Measurements from ENCODE around the gene GALNT2.

GALNT2 gene

DNA sequence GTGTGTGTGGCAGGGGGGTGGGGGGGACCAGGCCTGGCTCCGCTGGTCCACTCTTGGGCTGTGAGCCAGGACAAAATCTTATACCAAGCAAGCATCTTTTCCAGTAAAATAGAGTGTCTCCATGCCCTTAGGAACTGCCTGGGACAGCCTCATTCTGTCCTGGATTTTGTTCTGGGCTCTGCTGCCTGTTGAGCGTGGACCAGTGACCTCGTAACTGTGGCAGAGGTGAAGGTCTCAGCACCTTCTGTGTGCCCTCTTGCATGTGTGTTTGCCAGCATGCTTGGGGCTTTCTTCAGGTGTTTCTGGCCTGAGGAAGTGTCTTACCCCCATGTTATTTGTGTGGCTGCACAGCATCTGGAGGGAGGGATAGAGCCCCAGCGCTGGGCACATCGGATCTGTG is 45.7 kb downstream of the GALNT2 start:
- DNase-seq (ENCODE audit: low spot score): no peak

DNA sequence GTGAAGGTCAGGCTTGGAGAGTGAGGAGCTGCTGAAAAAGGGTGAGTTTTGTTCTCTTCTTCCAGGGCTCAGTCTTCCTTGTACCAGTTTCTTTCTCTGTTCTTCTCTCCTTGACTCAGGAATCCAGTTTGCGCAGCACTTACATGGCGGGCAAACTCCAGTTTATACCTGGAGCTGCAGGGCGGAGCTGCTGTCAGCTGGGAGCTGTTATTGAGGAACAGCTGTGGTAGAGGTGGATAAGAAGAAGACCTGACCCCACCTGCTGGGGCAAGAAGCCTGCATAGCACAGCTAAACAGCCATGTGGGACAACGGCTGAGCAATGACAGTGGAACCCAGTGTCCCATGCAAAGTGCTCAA is 46.2 kb downstream of the GALNT2 start:
- no peak for DNase-seq (ENCODE audit: low spot score)

DNA sequence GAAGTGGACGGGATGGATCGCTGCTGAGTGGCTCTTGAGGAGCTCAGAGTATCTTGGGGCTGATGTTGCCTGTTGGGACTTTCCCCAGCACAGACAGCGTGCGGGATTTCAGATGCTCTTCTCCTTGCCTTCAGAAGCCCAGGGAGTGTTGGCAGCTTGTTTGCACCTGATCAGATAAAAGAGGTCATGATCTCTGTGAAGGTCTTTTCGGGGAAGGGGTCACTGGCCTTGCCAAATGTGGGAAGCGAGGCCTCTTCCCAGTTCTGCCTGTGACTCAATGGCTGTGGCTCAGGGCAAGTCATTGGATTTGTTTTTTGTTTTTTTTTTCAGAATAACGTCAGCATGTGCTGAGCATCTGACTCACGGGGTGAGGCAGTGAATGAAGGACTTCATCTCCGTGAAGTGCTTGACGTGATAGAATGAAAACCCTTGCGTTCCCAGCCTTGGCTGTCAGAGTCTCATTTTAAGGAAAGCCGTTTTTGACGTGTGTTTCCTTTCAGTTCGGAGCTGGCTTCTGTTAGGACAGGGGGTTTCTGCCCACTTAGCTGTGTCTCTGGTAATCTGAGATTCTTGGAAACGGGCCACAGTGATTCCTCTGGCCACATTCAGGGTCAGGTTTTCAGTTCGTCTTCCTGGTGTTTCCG is 46.7 kb downstream of the GALNT2 start:
- DNase-seq (ENCODE audit: low spot score): peak; percentile 30

DNA sequence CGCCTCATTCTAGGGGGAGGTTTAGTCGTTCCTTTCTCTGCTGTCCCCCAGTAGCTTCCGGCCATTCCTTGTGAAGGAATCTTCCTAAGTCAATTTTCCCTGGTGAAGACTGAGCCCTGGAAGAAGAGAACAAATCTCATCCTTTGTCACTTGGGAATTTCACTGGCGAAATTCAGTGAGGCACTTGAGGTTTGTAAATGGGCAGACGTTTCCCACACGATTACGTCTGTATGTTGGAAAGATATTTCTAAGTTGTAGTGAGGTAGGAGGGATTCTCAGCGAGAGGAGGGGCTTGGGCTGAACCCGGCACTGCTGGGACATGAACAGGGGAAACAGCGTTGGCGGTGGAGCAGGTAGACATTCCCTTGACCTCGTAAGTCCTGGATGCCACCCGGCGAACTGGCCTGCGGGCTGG is 47.2 kb downstream of the GALNT2 start:
- DNase-seq (ENCODE audit: low spot score): no peak

DNA sequence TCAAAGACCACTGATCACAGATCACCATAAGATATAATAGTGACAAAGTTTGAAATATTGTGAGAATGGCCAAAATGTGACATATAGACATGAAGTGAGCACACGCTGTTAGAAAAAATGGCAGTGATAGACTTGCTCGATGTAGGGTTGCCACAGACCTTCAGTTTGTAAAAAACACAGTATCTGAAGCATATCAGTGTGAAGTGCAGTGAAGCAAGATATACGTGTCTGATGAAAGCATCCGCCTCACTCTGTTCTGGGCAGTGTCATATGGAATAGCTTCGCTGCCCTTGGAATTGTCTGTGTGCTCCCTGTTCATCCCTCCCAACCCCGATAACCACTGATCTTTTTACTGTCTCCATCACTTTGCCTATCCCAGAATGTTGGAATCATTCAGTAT is 50.7 kb downstream of the GALNT2 start:
- DNase-seq (ENCODE audit: low spot score): no peak

DNA sequence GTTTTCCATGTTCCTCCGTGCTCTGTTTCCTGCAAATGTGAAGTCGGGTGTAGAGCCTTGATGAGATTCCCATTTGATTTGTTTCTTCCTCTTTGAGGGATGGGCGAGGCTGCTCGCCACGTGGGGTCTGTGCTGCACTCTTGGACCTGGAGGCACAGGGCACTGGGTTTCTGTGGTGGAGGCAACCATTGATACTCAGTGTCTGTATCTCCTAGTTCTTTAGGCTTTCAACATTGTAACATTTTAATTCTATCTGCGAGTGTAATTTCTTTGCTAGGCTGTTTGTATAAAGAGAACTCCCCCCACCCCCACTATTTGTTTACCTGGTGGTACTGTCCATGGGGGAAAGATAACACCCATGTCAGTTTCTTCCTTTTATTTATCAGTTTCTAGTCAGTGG is 52.3 kb downstream of the GALNT2 start:
- DNase-seq (ENCODE audit: low spot score): no peak

DNA sequence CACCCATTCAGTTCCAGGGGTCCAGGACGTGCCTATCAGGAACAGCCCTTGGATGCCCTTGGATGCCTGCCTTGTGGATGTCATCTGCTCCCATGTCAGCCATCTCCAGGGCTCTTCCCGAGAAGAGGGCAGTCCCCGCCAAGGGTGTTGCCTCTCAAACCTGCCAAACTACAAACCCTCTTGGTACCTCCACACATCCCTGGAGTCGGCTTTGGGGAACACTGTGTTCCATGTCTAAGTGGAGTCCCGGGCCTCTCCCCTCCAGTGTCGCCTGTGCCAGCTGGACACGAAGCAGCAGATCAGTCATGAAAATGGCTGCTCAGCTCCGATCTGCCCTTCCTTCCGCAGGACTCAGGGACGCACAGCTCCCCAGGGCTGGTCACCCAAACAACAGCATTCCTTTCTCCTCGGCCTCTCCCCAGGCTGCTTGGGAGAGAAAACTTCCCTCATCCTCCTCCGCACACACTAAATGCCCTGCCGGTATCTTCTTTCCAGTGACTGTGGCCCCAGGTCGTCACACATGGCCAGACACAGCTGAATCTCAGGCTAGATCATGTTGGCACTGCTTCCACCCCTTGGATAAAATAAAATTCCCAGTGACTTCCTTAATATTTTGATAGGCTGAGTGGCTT is 53.4 kb downstream of the GALNT2 start:
- DNase-seq (ENCODE audit: low spot score): no peak

DNA sequence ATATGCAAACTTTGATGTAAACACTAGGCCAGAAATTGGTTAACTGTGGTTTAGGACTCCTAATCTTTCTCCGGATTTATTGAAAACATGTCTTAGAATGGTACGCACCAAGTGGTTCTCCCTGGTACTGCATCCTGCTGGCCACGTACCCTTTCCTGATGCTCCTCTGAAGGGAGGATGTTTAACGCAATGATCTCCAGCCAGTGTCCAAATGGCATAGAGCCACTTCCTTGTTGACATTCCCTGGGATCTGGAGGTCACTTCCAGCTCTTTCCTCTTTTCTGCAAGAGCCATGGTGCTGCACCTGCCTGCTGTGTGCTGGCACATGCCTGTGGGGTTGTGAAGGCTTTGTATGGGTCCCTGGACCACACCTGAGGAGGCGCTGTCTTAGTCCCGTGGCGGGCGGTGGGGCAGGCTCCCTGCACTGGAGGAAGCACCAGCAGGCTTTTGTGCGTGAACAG is 53.9 kb downstream of the GALNT2 start:
- DNase-seq (ENCODE audit: low spot score): no peak

DNA sequence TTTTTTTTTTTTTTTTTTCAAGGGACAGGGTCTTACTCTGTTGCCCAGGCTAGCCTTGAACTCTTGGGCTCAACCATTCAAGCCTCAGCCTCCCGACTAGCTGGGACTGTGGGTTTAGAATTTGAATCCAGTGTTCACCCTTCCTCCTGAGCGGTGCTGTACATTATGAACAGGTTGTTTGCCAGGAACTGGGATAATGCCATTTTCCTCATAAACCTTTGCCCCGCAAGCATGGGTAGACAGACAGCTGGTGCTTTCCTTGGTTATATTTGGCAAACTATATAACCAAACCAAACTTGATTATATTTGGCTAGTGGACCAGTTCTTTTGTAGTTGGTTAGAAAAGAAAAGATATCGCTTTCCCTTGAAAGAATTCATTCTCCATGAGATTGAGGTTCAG is 54.9 kb downstream of the GALNT2 start:
- DNase-seq (ENCODE audit: low spot score): no peak

DNA sequence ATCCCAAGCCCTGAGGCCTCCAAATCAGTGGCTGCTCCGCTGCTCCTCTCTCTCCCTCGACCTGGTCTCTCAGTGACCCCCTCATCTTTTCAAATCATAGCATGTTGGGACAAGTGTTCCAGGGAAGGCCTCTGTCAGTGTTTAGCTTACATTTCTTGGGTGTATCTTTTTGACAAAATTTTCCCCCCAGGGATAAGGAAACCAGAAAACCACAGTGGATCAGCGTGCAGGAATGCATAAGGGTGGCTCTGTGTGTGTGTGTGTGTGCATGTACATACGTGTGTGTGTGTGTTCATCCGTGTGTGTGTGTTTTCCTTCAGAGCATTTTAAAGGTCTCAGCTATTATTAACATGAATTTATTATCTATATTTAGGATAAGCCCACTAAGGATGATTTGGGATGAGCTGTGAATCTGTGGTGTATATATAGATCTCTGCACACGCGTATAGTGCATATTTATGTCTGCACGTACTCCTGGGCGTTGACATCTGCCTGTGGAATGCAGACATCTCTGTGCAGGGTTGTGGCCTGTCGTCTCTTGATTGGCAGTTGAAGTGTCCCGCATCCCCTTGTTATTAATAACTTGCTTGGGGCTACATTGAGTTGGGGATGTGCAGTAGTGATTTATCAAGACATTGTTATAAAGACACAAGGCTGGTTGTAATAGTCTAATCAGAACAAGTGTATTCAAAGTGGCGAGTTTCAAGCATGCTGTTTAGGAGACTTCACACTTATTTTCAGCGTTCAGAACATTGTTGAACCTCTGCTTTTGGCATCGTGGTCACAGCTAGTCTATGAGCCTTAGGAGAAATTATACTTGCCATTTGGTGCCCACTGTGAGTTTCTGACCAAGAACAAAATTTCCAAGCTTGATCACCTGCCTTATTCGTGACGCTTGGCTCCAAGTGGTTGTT is 55.6 kb downstream of the GALNT2 start:
- DNase-seq (ENCODE audit: low spot score): no peak

DNA sequence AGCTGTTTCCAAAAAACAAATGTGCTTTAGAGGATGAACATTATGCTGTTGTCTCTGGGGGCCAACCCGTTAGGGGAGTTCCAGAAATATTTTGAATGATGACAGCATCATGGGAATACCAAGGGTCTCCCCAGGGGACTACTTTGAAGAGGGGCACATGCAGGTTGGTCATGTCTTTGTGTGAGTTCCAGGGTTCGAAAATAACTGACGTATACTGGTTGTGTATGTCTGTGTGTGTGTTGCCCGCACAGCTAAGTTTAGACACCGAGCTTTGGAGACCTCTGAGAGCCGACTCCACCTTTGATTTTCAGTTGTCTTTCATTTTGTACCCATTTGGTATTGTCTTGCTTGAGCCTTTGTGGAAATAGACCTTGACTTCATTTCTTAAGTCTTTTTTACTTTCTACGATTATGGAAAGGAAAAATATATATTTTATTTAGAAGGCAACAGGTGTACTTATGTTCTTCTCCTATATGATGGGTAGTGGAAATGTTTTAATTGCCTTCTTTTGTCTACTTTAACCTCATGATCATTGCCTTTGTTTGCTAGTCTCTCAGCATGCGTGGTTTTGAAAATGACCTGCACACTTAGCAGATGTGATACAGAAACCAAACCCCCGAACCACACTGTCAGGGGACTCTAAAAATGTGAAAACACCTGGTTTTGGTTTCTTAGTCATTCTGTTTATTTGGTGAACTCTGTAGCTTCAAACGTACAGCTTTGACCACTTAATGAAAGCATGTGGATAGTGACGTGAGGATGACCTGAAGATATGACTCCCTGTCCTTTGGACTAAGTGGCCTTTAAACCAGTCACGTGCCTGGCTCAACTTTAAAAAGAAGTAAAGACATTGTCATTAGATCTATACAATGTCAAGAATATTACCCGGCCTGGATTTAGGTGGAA is 56.5 kb downstream of the GALNT2 start:
- DNase-seq (ENCODE audit: low spot score): no peak

DNA sequence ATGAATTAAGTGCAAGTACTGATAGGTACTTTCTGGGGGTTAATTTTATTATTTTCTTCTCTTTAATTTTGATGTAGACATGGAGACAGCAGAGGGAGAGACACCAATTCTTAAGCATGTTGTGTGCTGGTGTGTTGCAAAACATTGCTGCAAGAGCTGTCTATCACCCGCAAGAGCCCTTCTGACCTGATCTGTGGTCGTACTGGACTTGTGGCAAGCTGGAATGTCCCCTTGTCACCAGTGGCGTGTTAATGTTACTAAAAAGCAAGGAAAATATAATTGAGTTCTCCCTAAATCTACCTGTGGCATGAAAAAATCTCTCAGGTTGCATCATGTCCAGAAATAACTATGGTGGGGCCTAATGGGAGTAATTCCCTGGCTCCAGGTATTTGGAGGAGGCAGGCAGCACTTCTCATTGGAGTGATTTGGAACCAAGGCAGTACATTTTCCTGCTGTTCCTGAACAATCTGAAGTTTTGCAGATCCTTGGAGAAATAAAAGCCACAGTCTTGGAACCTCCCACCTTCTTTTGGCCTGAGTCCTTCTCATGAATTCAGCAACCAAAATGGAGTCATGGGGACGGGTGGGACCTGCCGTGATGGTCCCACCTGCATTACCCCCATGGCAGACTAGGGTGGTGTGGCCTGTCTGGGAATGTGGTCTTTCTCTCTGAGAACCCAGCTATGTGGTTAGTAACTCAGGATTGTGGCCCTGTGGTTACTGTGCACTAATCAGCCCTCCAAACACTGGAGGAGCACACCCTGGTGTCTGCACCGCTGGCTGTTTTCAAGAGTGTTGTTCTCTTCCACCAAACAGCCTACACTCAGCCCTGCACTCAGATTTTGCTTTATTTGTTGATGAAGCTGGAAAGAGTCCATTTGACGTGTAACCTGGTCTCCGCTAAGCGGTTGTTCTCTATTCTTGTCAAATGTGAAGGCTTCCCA is 57.4 kb downstream of the GALNT2 start:
- no peak for DNase-seq (ENCODE audit: low spot score)

DNA sequence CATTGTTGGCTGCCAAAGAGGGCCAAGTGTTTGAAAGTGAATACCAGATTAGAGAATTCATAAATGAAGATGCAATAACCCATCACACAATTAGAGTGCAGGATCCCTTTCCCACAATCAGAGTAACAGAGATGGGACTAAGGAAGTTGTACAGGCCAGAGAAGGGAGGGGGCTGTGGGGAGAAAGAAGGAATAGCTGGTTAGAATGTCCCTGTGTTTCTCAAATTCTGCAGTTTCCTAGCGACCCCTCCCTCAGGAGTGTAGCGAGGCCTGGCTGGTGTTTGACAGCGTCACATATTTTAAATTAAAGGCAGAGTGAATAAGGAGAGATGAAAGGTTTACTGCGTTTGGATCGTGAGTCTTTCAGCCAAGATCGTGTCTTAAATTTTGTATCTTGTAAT is 58.1 kb downstream of the GALNT2 start:
- no peak for DNase-seq (ENCODE audit: low spot score)

DNA sequence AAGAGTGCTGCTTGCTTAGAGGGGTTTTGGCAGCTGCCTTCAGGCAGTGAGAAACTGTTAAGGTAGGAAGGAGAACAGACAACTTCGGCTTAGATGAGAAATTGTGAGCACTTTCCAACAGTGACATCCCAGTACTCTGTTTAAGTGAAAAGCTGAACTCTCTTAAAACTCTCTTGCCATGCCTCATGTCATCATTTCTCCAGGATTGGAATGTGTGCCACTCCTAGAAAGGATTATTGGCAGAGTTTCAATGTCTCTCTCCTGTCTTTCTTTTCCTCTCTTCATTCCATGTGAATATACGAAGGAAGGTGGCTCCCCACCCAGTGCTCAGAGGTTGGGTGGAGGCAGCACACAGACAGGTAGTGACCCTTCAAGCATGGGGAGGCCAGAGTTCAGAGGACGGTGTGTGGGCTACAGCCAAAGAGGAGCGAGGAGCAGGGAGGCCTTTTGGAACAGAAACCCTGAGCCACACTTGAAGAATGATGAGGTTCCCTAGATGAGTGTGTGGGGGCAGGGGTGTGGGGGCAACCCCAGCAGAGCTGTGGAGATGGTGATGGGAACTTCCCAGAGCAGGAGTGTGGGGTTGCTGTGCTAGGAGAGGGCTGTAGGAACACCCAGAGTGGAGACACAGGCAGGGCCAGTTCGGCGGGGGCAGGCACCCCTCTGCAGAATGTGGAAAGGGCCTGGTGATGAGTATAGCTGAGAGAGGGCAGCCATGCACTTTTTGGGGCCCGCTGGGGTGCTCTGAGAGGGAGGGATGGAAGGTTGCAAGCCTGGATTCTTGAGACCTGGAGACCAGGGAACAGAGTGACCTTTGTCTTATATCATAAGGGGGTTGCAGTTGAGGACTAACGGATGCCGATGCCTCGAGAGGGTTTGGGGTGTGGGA is 58.8 kb downstream of the GALNT2 start:
- no peak for DNase-seq (ENCODE audit: low spot score)

DNA sequence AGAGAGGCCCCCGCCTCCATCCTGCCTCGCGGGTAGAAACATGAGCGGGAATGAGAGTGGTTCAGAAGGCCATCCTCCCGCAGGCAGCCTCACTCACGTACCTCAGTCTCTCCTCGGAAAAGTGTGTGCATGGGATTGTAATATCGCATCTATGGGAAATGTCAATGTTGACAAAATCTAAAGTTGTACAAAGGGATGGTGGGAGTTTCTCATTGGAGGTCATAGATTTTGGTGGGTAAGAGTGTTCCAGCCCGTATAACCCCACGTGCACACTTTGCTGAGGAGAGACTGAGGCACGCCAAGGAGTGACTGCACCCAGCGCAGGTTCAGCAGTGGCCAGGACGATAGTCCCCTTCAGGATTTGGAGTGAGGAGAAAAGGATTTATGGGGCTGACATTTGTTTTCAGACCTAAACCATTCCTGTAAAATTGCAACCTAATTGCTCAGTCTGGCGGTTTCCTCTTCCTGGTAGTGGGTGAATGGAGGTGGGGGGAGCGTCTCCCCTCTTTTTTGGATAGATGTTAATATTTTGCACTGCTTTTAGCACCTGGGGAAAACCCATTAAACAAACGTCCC is 59.6 kb downstream of the GALNT2 start:
- no peak for DNase-seq (ENCODE audit: low spot score)

DNA sequence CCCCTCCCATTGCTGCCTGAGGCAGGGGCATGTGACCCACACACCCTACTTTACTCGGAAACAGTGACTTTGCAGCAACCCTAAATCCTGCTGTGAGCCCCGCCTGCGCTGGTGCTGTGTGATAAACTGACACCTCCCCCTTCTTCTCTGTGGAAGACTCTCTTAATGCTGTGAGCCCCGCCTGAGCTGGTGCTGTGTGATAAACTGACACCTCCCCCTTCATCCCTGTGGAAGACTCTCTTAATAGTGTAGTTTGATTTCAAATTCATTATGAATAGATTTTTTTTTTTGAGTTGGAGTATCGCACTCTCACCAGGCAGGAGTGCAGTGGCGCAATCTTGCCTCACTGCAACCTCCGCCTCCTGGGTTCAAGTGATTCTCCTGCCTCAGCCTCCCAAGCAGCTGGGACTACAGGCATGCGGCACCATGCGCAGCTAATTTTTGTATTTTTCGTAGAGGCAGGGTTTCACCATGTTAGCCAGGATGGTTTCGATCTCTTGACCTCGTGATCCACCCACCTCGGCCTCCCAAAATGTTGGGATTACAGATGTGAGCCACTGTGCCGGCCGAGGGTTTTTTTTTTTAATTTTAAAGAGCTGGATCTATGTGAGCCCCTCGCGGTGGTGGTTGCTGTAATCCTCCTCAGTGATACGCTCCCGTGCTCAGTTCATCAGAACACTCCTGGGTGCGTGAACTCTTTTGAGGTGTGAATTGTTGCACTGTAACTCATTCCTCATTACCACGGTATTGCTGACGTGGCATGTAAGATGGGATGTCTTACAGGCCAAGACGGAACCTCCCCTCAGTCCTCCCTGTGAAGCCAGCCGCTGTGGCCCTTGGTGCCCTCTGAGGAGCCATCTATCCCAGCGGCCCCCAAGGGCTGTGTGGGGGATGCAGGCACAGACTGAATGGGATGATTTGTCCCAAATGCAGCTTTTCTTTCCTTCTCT is 60.3 kb downstream of the GALNT2 start:
- DNase-seq (ENCODE audit: low spot score): no peak

DNA sequence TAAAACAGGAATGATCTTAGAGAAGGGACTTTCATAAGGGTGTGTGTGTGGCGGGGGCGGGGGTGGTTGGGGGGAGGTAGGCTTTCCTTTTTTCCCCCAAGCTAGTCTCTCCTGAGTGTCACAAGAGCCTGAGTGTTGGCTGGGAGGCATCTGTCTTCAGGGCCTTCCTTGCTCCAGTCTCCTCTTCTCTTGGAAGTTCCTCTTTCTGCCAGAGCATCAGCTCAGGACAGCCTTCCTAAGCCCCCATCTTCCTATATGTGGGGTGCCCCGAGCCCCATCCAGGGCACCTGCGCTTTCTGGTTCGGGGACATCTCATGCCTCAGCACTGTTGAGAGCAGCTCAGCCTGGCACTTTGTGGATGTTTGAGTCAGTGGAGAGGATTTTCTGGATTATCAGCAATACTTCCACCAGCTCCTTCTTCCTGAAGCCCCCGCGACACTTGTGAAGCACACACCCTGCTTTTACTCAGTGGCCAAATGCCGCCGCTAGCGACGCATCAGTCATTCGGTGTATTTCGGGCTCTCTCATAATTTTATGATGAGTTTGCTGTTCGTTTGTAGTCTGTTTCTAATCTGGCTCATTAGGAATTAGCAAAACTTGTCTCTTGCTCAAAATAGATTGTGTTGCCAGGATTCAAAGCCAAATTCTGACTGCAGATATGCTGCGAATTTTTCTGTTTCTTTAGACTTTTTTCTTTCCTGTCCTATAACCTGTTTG is 61.7 kb downstream of the GALNT2 start:
- DNase-seq (ENCODE audit: low spot score): no peak

DNA sequence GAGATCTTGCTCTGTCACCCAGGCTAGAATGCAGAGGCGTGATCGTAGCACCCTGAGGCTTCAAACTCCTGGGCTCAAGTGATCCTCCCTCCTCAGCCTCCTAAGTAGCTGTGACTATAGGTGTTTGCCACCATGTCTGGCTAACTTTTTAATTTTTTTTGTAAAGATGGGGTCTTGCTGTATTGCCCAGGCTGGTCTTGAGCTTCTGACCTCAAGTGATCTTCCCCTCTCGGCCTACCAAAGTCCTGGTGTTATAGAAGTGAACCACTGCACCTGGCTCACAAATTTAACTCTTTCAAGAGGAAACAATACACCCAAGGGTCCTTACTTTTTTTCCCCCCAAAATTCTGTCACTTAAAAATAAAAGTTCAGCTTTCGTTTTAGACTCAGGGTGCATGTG is 62.3 kb downstream of the GALNT2 start:
- no peak for DNase-seq (ENCODE audit: low spot score)

Measured in Ammon's horn (tissue), 1 donor.